Hematopoietic multipotent progenitor cell treated with erythropoietin and hydrocortisone succinate and interleukin-3 and kit ligand, for 6 days (in vitro differentiated cells): ENCODE data around the gene KDM5B.
"Not testable (repeated sequence)": the region's sequence is repeated elsewhere in the genome, so short reads cannot be mapped to it uniquely, and the experiment has no call there.

Experiments
- DNase-seq: peaks from one replicate; pipeline ENCODE4 v3.0.0-alpha.2; 2015

KDM5B gene

GRCh38 chr1:202807926-202808757 lies at the start of gene KDM5B:
KDM5B (minus strand) TSS chr1:202808421; CDS start chr1:202808305, 116 bp downstream.
- DNase-seq, result peak; percentile 63

- DNase-seq, result no peak
Measured at GRCh38 chr1:202857136-202857610, 49.0 kb upstream of the KDM5B start.

- no peak for DNase-seq
Measured at GRCh38 chr1:202856014-202856413, 47.8 kb upstream of the KDM5B start.

- no peak for DNase-seq
Measured at GRCh38 chr1:202854787-202855186, 46.6 kb upstream of the KDM5B start.

GRCh38 chr1:202852163-202852904 lies 44.1 kb upstream of the KDM5B start:
- DNase-seq, result peak; percentile 92

- no peak for DNase-seq
Measured at GRCh38 chr1:202850593-202851362, 42.6 kb upstream of the KDM5B start.

- DNase-seq, result no peak
Measured at GRCh38 chr1:202848191-202848542, 39.9 kb upstream of the KDM5B start.

GRCh38 chr1:202844935-202845334 lies 36.7 kb upstream of the KDM5B start:
- no peak for DNase-seq

- no peak for DNase-seq
Measured at GRCh38 chr1:202844259-202844658, 36.0 kb upstream of the KDM5B start.

GRCh38 chr1:202843081-202843480 lies 34.9 kb upstream of the KDM5B start:
- DNase-seq, result no peak

GRCh38 chr1:202837746-202838262 lies 29.6 kb upstream of the KDM5B start:
- no peak for DNase-seq

- peak; percentile 31 for DNase-seq
Measured at GRCh38 chr1:202836623-202837403, 28.6 kb upstream of the KDM5B start.

- no peak for DNase-seq
Measured at GRCh38 chr1:202835548-202836072, 27.4 kb upstream of the KDM5B start.

GRCh38 chr1:202834771-202835547 lies 26.7 kb upstream of the KDM5B start:
- DNase-seq, result no peak

GRCh38 chr1:202831906-202832305 lies 23.7 kb upstream of the KDM5B start:
- peak; percentile 65 for DNase-seq

GRCh38 chr1:202829223-202829622 lies 21.0 kb upstream of the KDM5B start:
- DNase-seq, result not testable (repeated sequence)

- no peak for DNase-seq
Measured at GRCh38 chr1:202825748-202826147, 17.5 kb upstream of the KDM5B start.

GRCh38 chr1:202821467-202821866 lies 13.2 kb upstream of the KDM5B start:
- DNase-seq, result no peak

- no peak for DNase-seq
Measured at GRCh38 chr1:202818819-202819218, 10.6 kb upstream of the KDM5B start.

- DNase-seq, result no peak
Measured at GRCh38 chr1:202815120-202815519, 6.9 kb upstream of the KDM5B start.
